Activated T-cell treated with anti-CD3 and anti-CD28 coated beads for 4 hours (primary cell): Measurements from ENCODE around the gene CSRP3.
"Not testable (repeated sequence)": the region's sequence is repeated elsewhere in the genome, so short reads cannot be mapped to it uniquely, and the experiment has no call there.

Experiments
- DNase-seq: peaks from one replicate; pipeline ENCODE4 v3.0.0-alpha.2; 2020

CSRP3 gene

GRCh38 chr11:19185036-19185435, 16.7 kb downstream of the CSRP3 start:
- DNase-seq, result no peak

DNA sequence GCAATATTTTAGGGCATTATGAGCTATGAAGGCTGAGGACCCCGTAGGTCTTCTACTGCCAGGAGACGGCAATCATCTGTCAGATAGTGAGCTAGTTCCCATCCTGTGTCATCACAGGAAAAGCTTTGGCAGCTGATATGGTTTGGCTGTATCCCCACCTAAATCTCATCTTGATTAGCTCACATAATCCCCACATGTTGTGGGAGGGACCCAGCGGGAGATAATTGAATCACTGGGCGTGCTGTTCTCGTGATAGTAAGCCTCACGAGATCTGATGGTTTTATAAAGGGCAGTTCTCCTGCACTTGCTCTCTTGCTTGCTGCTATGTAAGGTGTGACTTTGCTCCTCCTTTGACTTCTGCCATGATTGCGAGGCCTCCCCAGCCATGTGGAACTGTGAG, 18.1 kb downstream of the CSRP3 start:
- no peak for DNase-seq

GRCh38 chr11:19181531-19182261, 20.1 kb downstream of the CSRP3 start:
- DNase-seq, result no peak

GRCh38 chr11:19176629-19177186, 25.1 kb downstream of the CSRP3 start:
- DNase-seq, result no peak

DNA sequence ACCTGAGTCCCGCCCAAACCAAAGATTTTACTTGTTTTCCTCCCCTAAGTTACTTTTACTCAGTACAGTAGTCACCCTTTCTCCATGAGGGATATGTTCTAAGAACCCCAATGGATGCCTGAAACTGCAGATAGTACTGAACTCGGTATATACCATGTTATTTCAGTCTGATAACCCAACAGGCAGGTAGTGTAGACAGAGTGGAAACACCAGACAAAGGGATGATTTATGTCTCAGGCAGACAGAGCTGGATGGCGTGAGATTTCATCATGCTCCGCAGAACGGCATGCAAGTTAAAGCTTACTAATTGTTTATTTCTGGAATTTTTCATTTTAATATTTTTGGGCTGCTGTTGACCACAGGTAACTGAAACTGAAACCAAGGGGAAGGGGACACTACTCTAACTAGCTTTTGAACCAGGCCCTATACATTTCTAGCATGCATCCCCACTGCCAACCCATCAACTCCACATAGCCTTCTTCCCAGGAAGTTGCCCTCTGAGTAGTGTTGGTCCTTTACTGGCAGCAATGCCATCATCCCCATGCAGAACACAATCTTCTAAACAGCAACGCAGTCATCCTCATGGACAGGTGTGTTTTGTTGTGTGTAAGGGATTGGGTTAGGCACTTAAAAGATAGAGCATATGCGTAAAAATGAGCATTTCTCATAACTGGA, 27.7 kb downstream of the CSRP3 start:
- DNase-seq, result no peak

DNA sequence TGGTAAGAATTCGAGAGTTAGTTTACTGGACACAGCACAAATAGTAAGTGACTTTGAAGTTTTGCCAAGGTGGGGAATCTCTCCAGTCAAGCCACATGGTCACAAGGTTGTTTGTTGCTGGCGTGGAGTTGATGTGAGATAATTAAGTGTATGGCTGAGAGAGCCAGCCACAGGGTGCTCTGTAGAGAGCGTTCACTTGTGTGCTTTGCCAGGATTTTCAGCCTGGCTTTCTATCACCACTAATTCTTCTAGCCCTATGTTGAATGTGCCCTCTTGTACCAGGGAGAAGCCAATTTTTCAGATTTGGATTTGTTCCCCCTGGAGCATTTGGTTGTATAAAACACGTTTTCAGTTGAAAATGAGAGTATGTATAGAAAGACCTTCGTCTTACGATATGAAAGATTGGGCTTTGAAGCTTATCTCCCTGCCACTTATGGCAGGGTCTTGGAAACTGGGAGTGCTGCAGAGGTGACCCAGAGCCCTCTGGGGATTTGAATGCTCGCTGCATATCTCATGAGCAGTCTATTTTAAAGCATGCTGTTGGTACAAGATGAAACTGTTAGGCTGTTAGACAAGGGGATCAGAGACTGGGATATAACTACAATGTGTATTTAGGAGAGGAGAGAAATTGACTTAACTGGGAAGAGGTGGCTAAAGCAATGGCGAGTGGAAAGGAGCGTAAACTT, 28.6 kb downstream of the CSRP3 start:
- no peak for DNase-seq

- DNase-seq, result no peak
Measured at GRCh38 chr11:19168090-19168489, 33.7 kb downstream of the CSRP3 start.

DNA sequence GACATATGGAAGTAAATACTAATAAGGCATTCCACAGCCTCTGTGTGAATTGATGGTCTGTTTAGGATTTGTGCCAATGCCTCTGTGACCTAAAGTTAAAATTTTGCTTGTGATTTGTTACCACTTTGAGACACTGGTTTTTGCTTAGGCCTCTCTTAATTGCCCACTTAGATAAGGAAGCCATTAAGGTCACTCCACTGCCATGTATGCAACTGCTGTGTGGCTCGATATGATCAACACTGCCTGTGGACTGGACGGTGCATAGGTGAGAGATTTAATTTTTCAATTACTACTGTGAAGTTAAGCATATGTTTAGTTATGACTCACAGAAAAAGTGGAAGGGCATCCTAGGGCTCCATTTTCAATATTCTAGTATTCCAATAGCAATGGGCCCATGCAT, 36.9 kb downstream of the CSRP3 start:
- DNase-seq, result no peak

DNA sequence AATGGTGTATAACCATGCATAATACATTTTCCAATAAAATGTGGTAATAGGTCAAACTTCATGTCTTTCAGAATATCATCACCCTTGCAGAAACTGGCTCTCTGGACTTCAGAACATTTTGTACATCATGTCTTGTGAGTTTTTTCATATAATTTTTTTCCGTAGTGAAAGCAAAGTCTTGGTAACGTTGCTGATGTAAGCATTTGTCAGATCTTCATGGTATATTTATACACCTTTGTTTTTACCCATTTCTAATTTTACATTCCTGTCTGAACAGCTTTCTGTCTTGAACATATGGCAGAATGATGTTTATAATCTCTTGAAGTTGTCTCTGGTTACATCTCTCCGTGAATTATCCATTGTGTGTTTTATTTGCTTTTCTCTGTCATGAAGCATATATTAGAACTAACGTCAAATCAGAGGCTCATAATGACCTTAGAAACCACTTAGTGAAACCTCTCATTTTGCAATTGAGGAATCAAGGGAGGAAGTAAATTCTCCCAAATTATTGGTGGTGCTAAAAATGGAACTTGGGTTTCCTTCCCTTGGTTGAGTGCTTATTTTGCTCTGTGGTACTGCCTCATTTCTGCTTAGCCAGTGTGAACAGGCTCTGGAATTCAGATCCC, 37.4 kb downstream of the CSRP3 start:
- DNase-seq, result no peak

- DNase-seq, result no peak
Measured at GRCh38 chr11:19163617-19164016, 38.2 kb downstream of the CSRP3 start.

- DNase-seq, result no peak
Measured at GRCh38 chr11:19162951-19163505, 38.8 kb downstream of the CSRP3 start.

GRCh38 chr11:19161651-19162050, 40.1 kb downstream of the CSRP3 start:
- no peak for DNase-seq

DNA sequence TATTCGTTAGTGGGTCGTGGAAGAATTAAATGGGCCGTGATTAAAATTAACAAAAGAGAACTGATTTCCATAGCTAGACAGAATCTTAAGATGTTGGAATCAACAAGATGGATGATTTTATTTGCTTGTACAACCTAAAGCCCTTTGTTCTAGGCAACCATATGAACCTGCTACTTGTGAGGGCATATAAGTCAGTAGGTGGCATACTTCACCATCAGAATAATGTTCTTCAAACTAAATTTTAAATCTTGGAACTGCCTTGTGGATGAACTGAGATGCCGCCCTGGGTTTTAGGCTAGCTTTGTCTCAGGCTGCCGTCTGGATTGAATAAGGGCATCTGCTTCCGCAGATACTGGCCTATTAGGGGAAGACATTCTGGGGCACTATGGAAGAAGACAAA, 40.9 kb downstream of the CSRP3 start:
- DNase-seq, result no peak

GRCh38 chr11:19156892-19157291, 44.9 kb downstream of the CSRP3 start:
- no peak for DNase-seq

DNA sequence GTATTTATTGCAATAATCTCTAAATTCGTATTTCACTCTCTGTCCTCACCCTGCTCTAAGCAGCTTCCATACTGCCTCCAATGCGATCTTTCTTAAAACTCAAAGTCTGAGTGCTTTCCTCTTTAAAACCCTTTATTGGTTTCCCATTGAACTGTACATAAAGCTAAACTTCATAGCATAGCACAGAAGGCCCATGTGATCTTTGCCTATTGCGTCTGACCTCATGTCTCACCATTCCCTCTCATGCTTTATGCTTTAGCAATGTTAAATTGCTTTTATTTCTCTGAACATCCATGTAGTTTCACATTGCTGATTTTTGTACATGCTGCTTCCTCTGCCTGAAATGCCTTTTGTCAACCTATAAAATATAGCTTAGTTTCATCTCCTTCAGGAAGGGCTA, 56.5 kb downstream of the CSRP3 start:
- DNase-seq, result no peak

DNA sequence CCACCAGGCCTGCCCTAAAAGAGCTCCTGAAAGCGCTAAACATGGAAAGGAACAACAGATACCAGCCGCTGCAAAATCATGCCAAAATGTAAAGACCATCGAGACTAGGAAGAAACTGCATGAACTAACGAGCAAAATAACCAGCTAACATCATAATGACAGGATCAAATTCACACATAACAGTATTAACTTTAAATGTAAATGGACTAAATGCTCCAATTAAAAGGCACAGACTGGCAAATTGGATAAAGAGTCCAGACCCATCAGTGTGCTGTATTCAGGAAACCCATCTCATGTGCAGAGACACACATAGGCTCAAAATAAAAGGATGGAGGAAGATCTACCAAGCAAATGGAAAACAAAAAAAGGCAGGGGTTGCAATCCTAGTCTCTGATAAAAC, 64.9 kb downstream of the CSRP3 start:
- not testable (repeated sequence) for DNase-seq

- no peak for DNase-seq
Measured at GRCh38 chr11:19134004-19134403, 67.8 kb downstream of the CSRP3 start.
